Fibroblast of the conjunctiva (primary cell): ENCODE results near the gene PADI6.
"Not testable (repeated sequence)": the region's sequence is repeated elsewhere in the genome, so short reads cannot be mapped to it uniquely, and the experiment has no call there.

Experiments used
- DNase-seq: peaks from one replicate; pipeline ENCODE4 v3.0.0-alpha.2; 2010; ENCODE audit warnings: low read depth

PADI6 gene

GRCh38 chr1:17371896-17372295 is at the start of gene PADI6:
Gene PADI6, plus strand, starts transcription at chr1:17372196. Its CDS starts 50 bp downstream, at chr1:17372246.
- no peak for DNase-seq

- DNase-seq = no peak
Measured at GRCh38 chr1:17328855-17329254, 43.1 kb upstream of the PADI6 start.

GRCh38 chr1:17329610-17330009 is 42.4 kb upstream of the PADI6 start:
- DNase-seq = no peak

- DNase-seq = no peak
Measured at GRCh38 chr1:17330856-17331255, 41.1 kb upstream of the PADI6 start.

GRCh38 chr1:17333081-17333480 is 38.9 kb upstream of the PADI6 start:
- DNase-seq = no peak

- peak; percentile 16 for DNase-seq
Measured at GRCh38 chr1:17335821-17336710, 35.9 kb upstream of the PADI6 start.

- DNase-seq = no peak
Measured at GRCh38 chr1:17338706-17339493, 33.1 kb upstream of the PADI6 start.

GRCh38 chr1:17339521-17339920 is 32.5 kb upstream of the PADI6 start:
- DNase-seq = no peak

- no peak for DNase-seq
Measured at GRCh38 chr1:17340358-17340757, 31.6 kb upstream of the PADI6 start.

- DNase-seq = no peak
Measured at GRCh38 chr1:17342014-17342441, 30.0 kb upstream of the PADI6 start.

- not testable (repeated sequence) for DNase-seq
Measured at GRCh38 chr1:17345506-17345905, 26.5 kb upstream of the PADI6 start.

- no peak for DNase-seq
Measured at GRCh38 chr1:17346046-17346789, 25.8 kb upstream of the PADI6 start.

GRCh38 chr1:17347769-17348592 is 24.0 kb upstream of the PADI6 start:
- DNase-seq = no peak

GRCh38 chr1:17348593-17349234 is 23.3 kb upstream of the PADI6 start:
- DNase-seq = no peak

GRCh38 chr1:17350083-17350482 is 21.9 kb upstream of the PADI6 start:
- DNase-seq = no peak

GRCh38 chr1:17350928-17351446 is 21.0 kb upstream of the PADI6 start:
- no peak for DNase-seq

GRCh38 chr1:17351598-17352324 is 20.2 kb upstream of the PADI6 start:
- no peak for DNase-seq

GRCh38 chr1:17352419-17352909 is 19.5 kb upstream of the PADI6 start:
- DNase-seq = no peak

- no peak for DNase-seq
Measured at GRCh38 chr1:17355898-17356297, 16.1 kb upstream of the PADI6 start.
